Colon (tissue), 2 donors: ENCODE results near the gene GARIN3.

Experiments
- FAIRE-seq: peaks from 2 replicates; lab custom pipeline; 2012; peaks lifted over from hg19 to GRCh38; lab: Jason Lieb, UNC
- donor health status: control.
- donor health status: control.

The GARIN3 gene

DNA sequence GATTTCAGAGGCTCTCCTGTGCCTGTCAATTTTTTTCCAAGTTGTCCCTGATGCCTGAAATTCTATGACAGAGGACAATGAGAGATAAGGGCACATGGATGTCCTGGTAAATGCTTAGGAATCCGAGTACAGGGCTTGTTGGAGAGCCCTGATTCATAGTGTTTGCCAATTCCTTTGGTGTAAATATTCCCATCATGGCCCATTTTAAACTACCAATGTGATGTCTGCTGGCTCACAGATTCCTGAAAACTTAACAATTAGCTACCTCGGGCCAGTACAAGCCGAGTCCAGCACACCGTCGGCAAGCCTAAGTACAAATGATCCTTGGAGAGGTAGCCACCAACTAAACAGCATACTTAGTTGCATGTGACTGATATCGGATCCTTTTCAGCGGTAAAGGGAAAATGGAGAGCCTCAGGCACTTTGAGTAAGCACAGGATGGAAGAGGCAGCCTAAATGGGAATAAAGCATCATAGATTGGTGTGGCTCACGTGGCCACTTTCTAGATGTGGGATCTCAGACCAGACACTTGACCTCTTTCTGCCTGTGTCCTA lies 18.1 kb upstream of the GARIN3 start:
- FAIRE-seq = no peak

DNA sequence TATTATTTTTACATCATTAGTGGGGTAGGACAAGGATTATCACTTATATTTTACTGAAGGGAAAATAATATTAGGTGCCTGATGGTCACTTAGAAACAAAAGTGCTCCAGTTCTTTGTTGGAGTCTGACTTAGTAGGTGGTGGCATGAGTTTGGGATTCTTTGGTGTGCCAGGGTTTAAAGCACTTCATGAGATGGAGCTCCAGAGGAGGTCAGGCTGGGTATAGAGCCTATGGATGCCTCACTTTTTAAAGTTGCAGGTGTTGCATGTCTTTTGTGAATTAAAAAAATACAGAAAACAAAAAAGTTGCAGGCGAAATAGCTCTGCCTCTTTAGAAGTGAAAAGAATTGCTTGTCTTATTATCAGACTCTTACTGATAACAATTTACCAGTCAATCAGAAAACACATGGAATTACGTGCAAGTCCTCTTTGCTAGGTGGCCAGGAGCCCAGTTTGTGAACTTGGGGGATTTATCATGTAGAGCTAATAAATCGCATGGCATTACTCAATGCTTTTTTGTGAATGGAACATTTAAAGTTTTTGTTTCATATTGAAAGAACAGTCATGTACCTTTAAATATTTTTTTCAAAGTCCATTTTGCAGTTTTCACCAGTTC lies 16.2 kb upstream of the GARIN3 start:
- FAIRE-seq = no peak

DNA sequence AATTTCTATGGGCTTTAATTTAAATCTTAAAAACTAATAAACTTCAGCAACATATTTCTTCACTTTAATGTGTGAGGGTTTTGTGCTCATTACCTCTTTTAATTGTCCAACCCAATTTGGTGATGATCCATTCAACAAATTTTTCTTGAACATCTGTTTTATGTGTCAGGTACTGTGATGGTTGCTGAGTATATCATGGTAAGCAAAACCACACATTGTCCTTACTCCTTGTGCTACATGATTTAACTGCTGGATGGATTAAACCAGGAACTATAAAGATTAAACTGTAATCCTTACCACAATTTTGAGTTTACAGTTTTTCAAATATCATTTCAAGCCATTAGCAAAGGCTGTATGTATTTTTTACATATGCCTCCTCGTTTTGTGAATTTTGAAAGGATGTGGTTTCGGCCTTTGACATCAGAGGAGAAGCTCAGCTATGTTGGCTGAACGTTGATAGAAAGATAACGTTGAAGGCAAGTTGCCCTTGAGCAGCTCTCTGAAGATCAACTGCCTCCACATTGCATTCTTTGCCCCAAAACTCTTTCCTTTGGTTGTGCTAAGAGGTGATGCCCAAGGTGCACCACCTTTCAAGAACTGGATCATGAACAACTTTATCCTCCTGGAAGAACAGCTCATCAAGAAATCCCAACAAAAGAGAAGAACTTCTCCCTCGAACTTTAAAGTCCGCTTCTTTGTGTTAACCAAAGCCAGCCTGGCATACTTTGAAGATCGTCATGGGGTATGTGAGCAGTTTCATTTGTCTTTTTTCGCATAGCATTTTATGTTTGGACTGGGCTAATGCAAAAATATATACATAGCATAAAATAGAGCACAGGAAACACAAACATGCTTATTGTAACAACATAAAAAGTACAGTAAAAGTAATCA lies 14.6 kb upstream of the GARIN3 start, which contains the start of gene ITK:
TSS of gene ITK (plus strand) at position 467 of the 891 bp plus-strand sequence. CDS start at position 605, 138 bp downstream.
- no peak for FAIRE-seq

DNA sequence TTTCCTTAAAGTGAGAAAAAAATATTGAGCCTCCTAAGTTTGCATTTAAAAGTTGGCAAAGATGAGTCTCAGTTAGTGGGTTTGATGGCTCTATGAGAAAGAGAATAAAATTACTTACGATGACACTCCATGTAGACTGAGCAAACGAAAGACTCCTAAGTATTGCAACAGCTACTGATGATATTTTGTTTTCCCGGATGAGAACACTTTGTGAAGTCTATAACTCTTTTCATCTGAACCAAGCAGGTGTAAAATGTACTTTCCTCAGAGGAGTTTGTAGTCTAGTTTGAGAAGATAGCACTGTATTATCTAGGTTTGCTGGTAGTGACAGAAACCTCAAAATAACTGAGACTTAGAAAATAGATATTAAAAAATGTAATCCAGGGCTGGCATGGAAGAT lies 12.9 kb upstream of the GARIN3 start:
- no peak for FAIRE-seq

DNA sequence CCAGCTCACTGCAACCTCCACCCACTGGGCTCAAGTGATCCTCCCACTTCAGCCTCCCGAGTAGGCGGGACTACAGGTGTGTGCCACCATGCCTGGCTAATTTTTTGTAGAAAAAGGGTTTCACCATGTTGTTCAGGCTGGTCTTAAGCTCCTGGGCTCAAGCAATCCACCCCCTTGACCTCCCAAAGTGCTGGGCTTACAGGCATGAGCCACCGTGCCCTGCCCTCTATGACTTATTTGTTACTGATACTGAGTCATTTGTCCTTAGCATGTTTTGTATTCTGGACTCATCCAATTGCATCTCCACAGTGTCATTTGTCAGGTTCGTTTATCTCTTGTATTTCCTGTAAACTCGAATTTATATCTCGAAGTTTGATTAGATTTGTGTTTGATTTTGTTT lies 11.9 kb upstream of the GARIN3 start:
- no peak for FAIRE-seq

DNA sequence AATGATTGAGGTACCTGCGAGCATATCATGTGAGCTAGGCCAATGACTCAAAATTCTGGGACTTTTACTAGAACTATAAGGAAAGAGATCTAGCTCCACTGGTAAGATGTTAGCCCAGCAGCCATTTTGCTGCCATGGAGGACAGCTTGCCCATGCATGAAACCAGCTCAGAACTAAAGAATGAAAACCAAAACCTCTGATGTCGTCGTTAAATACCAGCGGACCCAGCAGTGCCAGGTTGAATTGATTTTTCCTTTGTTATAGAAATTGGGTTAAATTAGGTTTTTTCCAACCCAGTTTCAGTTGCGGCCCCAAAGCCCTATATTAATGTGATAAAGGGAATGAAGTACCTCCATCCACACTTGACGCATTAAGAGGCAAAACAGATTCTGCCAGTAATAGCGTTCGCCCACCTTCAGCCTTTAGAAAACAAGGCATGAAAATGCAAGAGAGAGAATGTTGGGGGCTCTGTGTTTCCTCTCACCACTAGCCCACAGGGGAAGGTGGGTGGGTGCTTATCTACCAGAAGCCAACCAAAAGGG lies 9.1 kb upstream of the GARIN3 start:
- no peak for FAIRE-seq

DNA sequence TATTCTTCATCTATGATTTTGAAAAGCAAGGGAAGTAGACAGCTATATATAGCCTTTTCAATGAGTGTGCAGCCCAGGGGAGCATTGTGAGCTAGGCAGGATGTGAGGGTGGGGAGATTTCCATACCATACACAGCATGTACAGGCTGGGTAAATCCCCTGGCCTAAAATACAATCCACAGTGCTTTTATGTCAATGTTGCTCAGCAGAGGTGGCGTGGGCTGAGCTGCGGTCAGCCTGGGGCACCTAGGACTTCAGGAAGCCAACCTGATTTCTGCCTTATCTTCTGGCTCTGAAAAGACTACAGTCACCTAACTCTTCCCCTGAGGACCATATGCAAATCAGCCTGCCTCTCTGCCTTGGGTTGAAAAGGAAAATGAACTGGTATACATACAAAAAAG lies 6.3 kb upstream of the GARIN3 start:
- FAIRE-seq = no peak

DNA sequence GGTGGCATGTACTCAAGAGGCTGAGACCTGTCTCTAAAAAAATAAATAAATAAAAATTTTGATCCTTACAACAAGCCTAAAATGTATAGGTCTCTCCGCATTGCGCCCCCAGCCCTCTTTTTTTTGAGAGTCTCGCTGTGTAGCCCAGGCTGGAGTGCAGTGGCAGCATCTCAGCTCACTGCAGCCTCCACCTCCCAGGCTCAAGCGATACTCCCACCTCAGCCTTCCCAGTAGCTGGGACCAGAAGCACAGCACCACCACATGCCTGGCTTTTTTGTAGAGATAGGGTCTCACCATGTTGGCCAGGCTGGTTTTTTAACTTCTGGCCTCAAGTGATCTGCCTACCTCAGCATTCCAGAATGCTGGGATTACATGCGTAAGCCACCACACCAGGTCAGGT lies 2.2 kb upstream of the GARIN3 start:
- FAIRE-seq = no peak

DNA sequence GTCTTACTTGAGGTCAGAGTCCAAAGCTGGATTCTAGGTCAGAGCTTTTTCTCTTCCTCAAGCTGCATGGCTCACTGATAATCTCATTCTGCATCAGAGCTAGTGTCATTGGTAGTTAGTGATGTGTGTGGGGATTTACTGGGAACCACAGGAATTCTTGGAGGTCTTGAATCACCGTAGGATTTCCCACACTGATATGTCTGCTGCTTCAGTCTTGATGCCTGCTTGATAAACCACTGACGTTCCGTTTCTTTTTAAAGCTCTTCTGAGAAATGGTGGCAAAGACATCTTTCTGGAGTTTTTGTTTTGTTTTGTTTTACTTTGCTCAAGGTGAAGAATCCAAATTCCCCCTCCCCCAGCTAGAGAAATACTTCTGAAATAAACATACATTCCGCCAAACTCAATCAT lies 1.2 kb upstream of the GARIN3 start:
- no peak for FAIRE-seq

DNA sequence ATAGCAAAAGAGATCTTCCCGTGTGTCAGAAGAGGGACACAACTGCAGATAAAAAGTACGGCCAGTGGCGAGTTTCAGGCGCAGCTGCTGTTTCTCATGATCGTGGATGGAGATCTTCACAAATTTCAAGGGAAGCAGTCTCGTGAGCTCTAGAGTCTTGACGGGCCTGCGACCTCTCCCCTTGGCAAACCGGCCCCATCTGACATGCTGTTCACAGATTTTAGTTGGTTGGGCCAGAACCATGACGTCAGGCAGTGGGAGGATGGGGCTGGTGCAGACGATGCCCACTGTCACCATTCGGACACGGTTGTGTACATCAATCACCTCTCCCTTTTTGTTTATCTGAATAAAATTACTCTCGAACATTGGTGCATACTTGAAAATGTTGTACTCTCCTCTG lies 396 bp downstream of the GARIN3 start:
- FAIRE-seq = no peak

DNA sequence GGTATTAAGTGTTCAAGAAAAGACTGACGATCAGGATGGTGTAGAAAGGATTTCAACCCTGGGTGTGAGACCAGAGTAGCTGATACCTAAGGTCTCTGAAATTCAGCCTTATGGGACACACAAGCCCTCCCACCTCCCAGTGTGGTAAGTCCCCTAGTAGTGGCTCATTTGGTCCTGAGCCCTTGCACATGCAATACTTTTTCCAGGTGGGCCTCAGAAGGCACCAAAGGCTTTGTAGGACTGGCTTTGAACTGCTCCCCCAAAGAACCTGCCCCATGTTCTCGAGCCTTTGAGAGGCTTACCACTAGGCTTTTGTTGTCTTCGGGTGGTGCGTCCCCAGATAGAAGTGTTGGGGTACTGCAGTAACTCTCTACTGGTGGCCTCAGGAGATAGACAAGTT lies 803 bp downstream of the GARIN3 start:
- FAIRE-seq = no peak

DNA sequence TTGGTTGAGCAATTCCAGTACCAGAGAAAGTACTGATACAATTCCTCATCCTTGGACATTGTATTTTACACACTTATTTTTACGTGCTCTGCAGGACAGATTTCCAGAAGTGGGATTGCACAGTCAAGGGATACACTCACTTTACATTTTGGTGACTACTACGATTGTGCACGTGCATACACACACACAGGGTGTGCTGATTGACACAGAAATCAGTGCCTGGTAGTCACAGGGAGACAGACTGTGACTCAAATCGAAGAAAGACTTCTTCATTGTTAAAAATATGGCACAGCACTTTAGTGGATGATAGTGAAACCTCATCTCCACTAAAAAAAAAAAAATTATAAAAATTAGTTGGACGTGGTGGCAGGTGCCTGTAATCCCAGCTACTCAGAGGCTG lies 1.5 kb downstream of the GARIN3 start:
- FAIRE-seq = no peak

DNA sequence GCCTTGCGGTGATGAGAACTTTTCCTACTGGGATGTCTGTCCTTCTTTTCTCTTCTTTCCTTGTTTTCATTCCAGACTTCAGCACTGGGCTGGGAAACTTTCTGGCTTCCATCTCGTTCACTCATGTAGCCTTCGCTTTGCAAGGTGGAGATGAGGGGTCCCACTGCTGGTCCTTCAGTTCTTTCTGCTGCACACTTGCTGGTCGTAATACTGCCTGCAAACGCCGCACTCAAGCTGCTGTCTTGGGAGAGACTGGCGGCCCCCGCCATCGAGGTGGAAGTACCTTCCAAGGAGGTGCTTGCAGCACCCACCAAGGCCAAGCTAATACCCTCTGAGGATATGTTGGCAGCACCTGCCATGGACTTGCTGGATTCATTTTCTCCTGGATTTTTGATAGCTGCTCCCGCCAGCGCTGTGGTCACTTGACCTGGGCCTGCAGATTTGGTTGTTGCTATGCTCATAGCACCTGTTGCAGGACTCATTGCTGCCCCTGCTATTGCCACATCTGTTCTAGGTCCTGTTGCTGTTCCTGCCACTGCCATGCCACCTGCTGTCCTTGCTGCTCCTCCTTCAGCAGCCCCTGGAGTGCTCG lies 3.0 kb downstream of the GARIN3 start:
- no peak for FAIRE-seq

DNA sequence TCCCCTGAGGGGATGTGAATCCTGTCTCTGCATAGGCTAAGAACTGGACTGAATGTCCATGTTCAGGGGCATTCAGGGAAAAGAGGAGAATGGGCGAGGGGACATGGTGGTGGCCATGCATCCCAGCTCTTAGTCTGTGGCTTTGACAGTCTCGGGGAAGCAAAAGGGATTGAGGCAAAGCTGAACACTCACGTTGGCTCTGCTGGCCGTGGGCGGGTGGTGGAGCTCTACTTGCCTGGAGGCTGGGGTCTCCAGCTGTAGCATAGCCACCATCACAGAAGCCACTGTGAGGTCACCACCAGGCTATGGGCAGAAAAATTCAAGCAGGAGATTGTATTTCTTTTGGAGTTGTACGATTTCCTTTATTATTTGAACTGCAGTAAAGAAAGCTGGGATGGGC lies 4.1 kb downstream of the GARIN3 start:
- FAIRE-seq = no peak

DNA sequence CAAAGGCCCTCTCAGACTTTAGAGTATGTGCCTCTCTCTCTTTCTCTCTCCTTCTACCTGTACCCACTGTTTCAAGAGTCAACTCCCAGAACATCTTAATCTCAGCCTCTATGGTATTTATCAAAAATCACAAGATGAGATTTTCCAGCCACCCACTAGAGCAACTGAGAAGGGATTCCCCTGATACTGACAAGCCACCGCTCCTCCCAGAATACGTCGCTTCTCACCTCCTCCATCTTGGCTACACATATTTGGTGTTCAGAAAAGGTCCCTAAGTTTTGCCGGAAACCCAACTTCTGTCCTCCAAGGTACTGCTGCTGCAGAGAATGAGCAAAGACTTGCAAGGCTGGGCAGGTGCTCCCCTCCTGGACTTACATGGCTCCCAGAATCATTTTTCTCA lies 6.1 kb downstream of the GARIN3 start:
- no peak for FAIRE-seq

DNA sequence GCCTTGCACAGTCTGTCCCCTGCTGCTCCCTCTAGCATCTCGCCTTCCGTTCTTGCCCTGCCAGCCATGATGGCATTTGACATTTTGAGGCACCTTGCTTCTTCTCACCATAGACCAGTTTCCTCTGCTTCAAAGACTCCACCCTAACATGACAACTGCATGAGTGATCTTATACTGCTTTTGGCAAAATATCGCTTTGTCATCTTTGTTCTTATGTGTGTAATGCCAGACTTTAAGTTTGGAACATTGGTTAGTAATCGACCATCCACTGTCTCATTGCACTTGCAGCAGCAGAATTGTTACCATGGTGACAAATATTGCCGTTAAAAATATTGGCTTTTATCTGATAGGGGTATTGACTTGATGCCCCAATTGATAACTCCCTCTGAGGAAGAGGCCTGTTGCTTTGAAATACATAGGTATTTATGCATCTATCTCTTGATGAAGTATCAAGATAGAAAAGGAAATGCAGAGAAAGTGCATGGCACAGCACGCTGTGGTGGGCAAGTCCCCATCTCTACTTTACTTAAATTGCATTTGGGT lies 6.8 kb downstream of the GARIN3 start:
- no peak for FAIRE-seq

DNA sequence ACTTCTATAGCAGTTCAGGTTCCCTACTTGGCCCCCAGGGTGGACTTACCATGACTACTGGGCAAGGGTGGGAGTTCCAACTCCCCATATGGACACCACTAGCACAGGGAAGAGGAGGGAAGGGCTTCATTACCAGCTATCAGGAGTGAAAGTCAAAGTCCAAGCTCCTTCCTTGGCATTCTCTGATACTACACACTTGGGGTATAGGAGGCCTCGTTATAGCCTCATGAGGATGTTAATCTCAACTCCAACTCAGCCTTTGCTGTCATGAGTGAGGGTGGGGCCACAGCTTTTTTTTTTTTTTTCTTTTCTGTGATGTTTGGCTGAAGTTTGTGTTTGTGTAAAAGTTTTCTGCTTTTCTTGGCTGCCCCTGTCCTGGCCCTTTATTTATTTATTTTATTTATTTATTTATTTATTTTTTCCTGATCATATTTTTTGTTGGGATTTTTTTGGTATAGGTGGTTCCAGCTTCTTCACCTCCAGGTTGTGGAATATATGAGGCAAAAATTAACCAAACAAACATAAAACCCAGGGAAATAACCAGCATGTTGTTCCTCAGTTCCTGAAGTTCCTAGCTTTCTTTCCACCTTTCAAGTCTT lies 8.7 kb downstream of the GARIN3 start:
- no peak for FAIRE-seq

DNA sequence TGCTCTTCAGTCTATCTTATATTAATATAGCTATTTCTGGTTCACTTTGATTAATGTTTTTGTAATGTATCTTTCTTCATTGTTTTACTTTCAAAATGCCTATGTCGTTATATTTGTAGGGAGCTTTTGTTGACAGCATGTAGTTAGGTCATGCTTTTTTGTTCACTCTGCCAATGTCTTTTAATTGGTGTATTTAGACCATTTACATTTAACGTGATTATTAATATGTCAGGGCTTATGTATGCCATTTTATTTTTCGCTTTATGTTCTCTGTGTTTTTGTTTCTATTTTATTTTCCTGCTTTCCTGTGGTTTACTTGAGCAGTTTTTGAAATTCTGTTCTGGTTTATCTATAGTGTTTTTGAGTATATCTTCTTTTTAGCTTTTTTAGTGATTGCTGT lies 10.8 kb downstream of the GARIN3 start:
- FAIRE-seq = no peak

DNA sequence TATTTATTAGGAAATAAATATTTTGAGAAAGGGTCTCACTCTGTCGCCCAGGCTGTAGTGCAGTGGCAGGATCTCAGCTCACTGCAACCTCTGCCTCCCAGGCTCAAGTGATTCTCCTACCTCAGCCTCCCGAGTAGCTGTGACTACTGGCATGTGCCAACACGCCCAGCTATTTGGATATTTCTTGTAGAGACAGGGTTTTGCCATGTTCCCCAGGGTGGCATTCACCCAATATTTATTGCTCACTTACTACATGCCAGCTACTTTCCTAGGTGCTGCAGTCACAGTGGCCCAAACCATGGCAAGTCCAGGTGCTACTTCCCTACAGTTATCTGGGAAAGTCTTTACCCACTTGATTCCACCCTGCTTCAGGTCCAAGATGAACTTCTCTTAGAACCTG lies 15.1 kb downstream of the GARIN3 start:
- FAIRE-seq = no peak

DNA sequence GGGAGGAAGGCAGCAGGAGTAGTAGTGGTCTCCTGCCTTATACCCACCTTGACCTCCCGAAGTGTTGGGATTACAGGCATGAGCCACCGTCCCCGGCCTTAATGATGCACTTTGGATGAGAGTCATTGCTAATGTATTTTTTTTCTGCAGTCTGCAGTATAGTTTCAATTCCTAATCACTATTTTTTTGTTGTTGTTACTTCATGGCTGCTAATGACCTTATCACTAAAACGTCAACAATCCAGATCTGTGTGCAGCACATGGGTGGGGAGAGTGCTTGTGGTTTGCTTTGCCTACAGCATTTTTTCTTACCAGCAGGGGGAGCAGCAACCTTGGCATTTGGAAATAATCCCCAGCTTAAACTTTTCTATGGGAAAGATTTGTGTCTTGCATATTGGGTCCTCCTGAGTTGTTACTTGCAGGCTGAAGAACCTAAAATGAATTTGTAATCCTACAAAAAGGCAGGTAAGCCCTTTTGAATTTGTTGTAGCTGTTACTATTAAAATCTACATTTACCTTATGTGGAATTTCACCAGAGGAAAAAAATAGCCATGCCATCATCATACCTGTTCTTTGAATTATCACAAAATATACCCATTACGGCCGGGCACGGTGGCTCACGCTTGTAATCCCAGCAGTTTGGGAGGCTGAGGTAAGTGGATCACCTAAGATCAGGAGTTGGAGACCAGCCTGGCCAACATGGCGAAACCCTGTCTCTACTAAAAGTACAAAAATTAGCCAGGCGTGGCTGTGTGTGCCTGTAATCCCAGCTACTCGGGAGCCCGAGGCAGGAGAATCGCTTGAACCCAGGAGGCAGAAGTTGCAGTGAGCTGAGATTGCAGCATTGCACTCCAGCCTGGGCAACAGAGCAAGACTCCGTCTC lies 17.1 kb downstream of the GARIN3 start:
- peak; percentile 28 for FAIRE-seq
